HepG2 (cell line): Measurements from ENCODE around the gene TCAIM. TPM values are rescaled to one million over a fixed set of nuclear protein-coding genes. Genes with fewer than 3 reads are reported as not detected.

Experiments
- HNF1A ChIP-seq, 2 experiments: sonication (generic) in 1 of 2; formaldehyde crosslinking in 1 of 2; IDR thresholded peaks; 2 replicates each; pipeline versions ENCODE4 v1.4.0 to v1.6.1; 2016 to 2020; ENCODE audit warnings: borderline replicate concordance in 1 of 2, low read depth in 1 of 2, mild to moderate bottlenecking in 1 of 2, missing genetic modification reagents in 1 of 2
- KLF15 ChIP-seq: sonication (generic); formaldehyde crosslinking; IDR thresholded peaks from 2 replicates; pipeline ENCODE4 v1.8.1; 2023; ENCODE audit warnings: borderline replicate concordance, mild to moderate bottlenecking, inconsistent platforms, missing genetic modification reagents, mixed read lengths
- TCF7L2 ChIP-seq: IDR thresholded peaks from 2 replicates; pipeline ENCODE4 v1.6.1; 2011; ENCODE audit warnings: mild to moderate bottlenecking, low read depth, low read length, moderate library complexity
- XRCC5 ChIP-seq: fragments of 200-400 bp; formaldehyde crosslinking; optimal IDR thresholded peaks from 2 replicates; pipeline ENCODE3; 2017; ENCODE audit warnings: mild to moderate bottlenecking, low read length
- ZBTB14 ChIP-seq: sonication (generic); formaldehyde crosslinking; IDR thresholded peaks from 2 replicates; pipeline ENCODE4 v1.4.0; 2020; ENCODE audit warnings: missing genetic modification reagents
- ZNF672 ChIP-seq: sonication (generic); formaldehyde crosslinking; IDR thresholded peaks from 2 replicates; pipeline ENCODE4 v1.8.1; 2022; ENCODE audit warnings: missing genetic modification reagents
- polyA plus RNA-seq, 8 experiments: library from polyadenylated mRNA; depleted of rRNA in 3 of 8; stranded (reverse) in 7 of 8; unstranded in 1 of 8; fragments of >200 nt; fragmentation: Illumina TruSeq in 4 of 8; extraction: Trizol in 4 of 8; gene quantifications; 2 replicates each; pipeline versions ENCODE4 v1.2.1 to v1.2.3, GENCODE V29; 2011 to 2016; ENCODE audit warnings: low read depth in 4 of 8, missing spikeins in 1 of 8, mixed read lengths in 1 of 8; ENCODE audit not compliant: insufficient read depth in 1 of 8
- total RNA-seq, 5 experiments: library from RNA; depleted of rRNA; stranded (reverse); fragments of >200 nt; fragmentation: Illumina TruSeq; extraction: Trizol; gene quantifications; 2 replicates each; pipeline ENCODE4 v1.2.3, GENCODE V29; 2016; ENCODE audit warnings: low read depth in 1 of 5
- TF ChIP-seq, protein P1 (sequence below): IDR thresholded peaks from 2 replicates; pipeline ENCODE4 v1.4.0; 2020; ENCODE audit warnings: mild to moderate bottlenecking, missing genetic modification reagents
- TF ChIP-seq, protein P2 (sequence below): sonication (generic); formaldehyde crosslinking; IDR thresholded peaks from 2 replicates; pipeline ENCODE4 v1.4.0; 2020; ENCODE audit warnings: missing genetic modification reagents
- TF ChIP-seq, protein P3 (sequence below): sonication (generic); formaldehyde crosslinking; IDR thresholded peaks from 2 replicates; pipeline ENCODE4 v1.5.1; 2020; ENCODE audit warnings: mild to moderate bottlenecking, missing genetic modification reagents, borderline replicate concordance

TCAIM gene
- total and polyA plus RNA-seq, 2 of the 13 experiments (the other 11 are each of a cell fraction or from before 2014, with no cell fraction given), result 16.9 to 22.6 TPM

DNA sequence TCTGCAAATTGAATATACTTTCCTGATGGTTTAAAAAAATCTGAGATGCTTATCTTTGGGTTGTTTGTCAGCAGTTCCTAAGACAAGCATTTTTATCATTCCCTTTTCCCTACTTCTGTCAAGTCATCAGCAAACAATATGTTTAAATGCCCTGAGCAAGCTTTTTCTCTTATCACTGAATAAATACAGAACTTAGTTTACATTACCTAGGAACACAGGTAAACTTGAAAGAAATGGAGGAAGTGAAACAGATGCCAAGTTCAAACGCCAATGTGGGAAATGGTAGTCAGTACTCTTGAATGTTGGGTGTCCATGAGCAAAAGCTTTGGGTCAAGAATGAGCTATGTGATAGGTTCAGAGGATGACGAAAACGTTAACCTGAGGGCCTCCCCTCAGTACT is 17.2 kb upstream of the TCAIM start (continued):
- TF ChIP-seq, protein P1, sequence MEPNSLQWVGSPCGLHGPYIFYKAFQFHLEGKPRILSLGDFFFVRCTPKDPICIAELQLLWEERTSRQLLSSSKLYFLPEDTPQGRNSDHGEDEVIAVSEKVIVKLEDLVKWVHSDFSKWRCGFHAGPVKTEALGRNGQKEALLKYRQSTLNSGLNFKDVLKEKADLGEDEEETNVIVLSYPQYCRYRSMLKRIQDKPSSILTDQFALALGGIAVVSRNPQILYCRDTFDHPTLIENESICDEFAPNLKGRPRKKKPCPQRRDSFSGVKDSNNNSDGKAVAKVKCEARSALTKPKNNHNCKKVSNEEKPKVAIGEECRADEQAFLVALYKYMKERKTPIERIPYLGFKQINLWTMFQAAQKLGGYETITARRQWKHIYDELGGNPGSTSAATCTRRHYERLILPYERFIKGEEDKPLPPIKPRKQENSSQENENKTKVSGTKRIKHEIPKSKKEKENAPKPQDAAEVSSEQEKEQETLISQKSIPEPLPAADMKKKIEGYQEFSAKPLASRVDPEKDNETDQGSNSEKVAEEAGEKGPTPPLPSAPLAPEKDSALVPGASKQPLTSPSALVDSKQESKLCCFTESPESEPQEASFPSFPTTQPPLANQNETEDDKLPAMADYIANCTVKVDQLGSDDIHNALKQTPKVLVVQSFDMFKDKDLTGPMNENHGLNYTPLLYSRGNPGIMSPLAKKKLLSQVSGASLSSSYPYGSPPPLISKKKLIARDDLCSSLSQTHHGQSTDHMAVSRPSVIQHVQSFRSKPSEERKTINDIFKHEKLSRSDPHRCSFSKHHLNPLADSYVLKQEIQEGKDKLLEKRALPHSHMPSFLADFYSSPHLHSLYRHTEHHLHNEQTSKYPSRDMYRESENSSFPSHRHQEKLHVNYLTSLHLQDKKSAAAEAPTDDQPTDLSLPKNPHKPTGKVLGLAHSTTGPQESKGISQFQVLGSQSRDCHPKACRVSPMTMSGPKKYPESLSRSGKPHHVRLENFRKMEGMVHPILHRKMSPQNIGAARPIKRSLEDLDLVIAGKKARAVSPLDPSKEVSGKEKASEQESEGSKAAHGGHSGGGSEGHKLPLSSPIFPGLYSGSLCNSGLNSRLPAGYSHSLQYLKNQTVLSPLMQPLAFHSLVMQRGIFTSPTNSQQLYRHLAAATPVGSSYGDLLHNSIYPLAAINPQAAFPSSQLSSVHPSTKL (CRISPR knock-in tag), result peak; percentile 99
- TF ChIP-seq, protein P2, sequence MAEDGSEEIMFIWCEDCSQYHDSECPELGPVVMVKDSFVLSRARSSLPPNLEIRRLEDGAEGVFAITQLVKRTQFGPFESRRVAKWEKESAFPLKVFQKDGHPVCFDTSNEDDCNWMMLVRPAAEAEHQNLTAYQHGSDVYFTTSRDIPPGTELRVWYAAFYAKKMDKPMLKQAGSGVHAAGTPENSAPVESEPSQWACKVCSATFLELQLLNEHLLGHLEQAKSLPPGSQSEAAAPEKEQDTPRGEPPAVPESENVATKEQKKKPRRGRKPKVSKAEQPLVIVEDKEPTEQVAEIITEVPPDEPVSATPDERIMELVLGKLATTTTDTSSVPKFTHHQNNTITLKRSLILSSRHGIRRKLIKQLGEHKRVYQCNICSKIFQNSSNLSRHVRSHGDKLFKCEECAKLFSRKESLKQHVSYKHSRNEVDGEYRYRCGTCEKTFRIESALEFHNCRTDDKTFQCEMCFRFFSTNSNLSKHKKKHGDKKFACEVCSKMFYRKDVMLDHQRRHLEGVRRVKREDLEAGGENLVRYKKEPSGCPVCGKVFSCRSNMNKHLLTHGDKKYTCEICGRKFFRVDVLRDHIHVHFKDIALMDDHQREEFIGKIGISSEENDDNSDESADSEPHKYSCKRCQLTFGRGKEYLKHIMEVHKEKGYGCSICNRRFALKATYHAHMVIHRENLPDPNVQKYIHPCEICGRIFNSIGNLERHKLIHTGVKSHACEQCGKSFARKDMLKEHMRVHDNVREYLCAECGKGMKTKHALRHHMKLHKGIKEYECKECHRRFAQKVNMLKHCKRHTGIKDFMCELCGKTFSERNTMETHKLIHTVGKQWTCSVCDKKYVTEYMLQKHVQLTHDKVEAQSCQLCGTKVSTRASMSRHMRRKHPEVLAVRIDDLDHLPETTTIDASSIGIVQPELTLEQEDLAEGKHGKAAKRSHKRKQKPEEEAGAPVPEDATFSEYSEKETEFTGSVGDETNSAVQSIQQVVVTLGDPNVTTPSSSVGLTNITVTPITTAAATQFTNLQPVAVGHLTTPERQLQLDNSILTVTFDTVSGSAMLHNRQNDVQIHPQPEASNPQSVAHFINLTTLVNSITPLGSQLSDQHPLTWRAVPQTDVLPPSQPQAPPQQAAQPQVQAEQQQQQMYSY (CRISPR knock-in tag), result no peak
- no peak for TF ChIP-seq ZBTB14 (CRISPR knock-in tag)
- no peak; the same call in 1 of the 2 replicates for TF ChIP-seq TCF7L2
- TF ChIP-seq, protein P3, sequence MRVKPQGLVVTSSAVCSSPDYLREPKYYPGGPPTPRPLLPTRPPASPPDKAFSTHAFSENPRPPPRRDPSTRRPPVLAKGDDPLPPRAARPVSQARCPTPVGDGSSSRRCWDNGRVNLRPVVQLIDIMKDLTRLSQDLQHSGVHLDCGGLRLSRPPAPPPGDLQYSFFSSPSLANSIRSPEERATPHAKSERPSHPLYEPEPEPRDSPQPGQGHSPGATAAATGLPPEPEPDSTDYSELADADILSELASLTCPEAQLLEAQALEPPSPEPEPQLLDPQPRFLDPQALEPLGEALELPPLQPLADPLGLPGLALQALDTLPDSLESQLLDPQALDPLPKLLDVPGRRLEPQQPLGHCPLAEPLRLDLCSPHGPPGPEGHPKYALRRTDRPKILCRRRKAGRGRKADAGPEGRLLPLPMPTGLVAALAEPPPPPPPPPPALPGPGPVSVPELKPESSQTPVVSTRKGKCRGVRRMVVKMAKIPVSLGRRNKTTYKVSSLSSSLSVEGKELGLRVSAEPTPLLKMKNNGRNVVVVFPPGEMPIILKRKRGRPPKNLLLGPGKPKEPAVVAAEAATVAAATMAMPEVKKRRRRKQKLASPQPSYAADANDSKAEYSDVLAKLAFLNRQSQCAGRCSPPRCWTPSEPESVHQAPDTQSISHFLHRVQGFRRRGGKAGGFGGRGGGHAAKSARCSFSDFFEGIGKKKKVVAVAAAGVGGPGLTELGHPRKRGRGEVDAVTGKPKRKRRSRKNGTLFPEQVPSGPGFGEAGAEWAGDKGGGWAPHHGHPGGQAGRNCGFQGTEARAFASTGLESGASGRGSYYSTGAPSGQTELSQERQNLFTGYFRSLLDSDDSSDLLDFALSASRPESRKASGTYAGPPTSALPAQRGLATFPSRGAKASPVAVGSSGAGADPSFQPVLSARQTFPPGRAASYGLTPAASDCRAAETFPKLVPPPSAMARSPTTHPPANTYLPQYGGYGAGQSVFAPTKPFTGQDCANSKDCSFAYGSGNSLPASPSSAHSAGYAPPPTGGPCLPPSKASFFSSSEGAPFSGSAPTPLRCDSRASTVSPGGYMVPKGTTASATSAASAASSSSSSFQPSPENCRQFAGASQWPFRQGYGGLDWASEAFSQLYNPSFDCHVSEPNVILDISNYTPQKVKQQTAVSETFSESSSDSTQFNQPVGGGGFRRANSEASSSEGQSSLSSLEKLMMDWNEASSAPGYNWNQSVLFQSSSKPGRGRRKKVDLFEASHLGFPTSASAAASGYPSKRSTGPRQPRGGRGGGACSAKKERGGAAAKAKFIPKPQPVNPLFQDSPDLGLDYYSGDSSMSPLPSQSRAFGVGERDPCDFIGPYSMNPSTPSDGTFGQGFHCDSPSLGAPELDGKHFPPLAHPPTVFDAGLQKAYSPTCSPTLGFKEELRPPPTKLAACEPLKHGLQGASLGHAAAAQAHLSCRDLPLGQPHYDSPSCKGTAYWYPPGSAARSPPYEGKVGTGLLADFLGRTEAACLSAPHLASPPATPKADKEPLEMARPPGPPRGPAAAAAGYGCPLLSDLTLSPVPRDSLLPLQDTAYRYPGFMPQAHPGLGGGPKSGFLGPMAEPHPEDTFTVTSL (CRISPR knock-in tag), result peak; percentile 92; the same call in 1 of the 2 replicates
- no peak for TF ChIP-seq ZNF672
- TF ChIP-seq KLF15 (CRISPR knock-in tag), result no peak
- no peak for TF ChIP-seq XRCC5
- peak; percentile 53 for TF ChIP-seq HNF1A (IDR thresholded peaks at IDR 0.05; ENCODE audit: low read depth)
- peak; percentile 55; the same call in 1 of the 2 replicates for TF ChIP-seq HNF1A (CRISPR knock-in tag; IDR thresholded peaks at IDR 0.05; ENCODE audit: borderline replicate concordance)
